GM19099 (cell line): ENCODE measurements around the gene DIS3L2.

ENCODE experiments used
- POLR2A ChIP-seq: IDR thresholded peaks from 3 replicates; pipeline ENCODE4 v1.6.1; 2011; ENCODE audit warnings: low read depth; ENCODE audit not compliant: insufficient read length; ENCODE audit errors: extremely low read depth

Gene DIS3L2

GRCh38 chr2:232203166-232203891 lies 241.8 kb downstream of the DIS3L2 start:
- no peak for TF ChIP-seq POLR2A

GRCh38 chr2:232203936-232204335 lies 242.4 kb downstream of the DIS3L2 start:
- TF ChIP-seq POLR2A = no peak

GRCh38 chr2:232204457-232204931 lies 243.0 kb downstream of the DIS3L2 start:
- TF ChIP-seq POLR2A = no peak

- no peak for TF ChIP-seq POLR2A
These were observed 245.7 kb downstream of the DIS3L2 start for GRCh38 chr2:232207174-232207573.

- no peak for TF ChIP-seq POLR2A
These were observed 248.8 kb downstream of the DIS3L2 start for GRCh38 chr2:232210306-232210705.

GRCh38 chr2:232211743-232212686 lies 250.5 kb downstream of the DIS3L2 start:
- TF ChIP-seq POLR2A = no peak

GRCh38 chr2:232213176-232213575 lies 251.7 kb downstream of the DIS3L2 start:
- no peak for TF ChIP-seq POLR2A

GRCh38 chr2:232214053-232214452 lies 252.5 kb downstream of the DIS3L2 start:
- no peak for TF ChIP-seq POLR2A

GRCh38 chr2:232216028-232216427 lies 254.5 kb downstream of the DIS3L2 start:
- TF ChIP-seq POLR2A = no peak

GRCh38 chr2:232218778-232219495 lies 257.4 kb downstream of the DIS3L2 start:
- TF ChIP-seq POLR2A = no peak

- no peak for TF ChIP-seq POLR2A
These were observed 258.0 kb downstream of the DIS3L2 start for GRCh38 chr2:232219496-232219870.

- TF ChIP-seq POLR2A = no peak
These were observed 258.4 kb downstream of the DIS3L2 start for GRCh38 chr2:232219932-232220331.

- no peak for TF ChIP-seq POLR2A
These were observed 263.9 kb downstream of the DIS3L2 start for GRCh38 chr2:232225429-232225828.

GRCh38 chr2:232225895-232226294 lies 264.4 kb downstream of the DIS3L2 start:
- no peak for TF ChIP-seq POLR2A

- no peak for TF ChIP-seq POLR2A
These were observed 266.8 kb downstream of the DIS3L2 start for GRCh38 chr2:232228332-232228731.
